CD4-positive, alpha-beta T cell treated with Interleukin-15 for 4 hours (primary cell): ENCODE data around the gene CFAP46.
"Not testable (repeated sequence)": the region's sequence is repeated elsewhere in the genome, so short reads cannot be mapped to it uniquely, and the experiment has no call there.

Source experiments
- DNase-seq: peaks from one replicate; pipeline ENCODE4 v3.0.0-alpha.2; 2020; ENCODE audit warnings: low spot score

CFAP46 gene

DNA sequence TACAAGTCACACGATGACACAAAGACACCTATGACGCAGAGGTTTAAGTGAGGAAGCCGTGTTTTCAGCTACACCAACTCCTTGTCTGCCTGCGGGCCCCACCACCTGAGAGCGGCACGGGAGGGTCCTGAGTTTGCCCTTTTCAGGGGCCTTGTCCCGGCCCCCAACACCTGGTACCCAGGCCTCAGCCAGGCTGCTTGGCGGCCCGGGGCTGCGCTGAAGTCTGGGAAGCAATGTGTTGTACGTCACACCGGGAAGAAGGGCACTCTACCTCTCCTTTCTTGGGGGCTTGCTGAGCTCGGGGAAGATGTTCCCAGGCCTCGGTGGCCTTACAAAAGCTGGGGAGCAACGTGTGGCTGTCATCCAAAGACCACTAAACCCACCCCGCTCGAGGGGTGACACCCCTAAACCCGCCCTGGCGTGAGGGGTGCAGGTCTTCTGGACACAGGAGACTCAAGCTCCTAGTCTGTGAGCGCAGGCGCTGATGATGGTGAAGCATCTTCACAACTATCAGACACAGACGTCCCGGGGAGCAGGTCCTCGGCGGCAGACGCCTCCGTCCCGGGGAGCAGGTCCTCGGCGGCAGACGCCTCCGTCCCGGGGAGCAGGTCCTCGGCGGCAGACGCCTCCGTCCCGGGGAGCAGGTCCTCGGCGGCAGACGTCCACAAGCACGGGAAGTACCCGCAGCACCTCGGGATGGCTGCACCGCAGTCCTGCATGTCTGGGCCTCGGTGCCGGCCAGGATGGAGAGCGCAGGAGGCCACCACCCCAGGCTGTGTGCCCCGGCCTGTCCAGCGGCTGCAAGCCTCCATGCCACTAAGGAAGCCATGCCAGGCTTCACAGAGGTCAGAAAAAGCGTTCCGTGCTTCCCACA lies 15.4 kb downstream of the CFAP46 start:
- no peak for DNase-seq

DNA sequence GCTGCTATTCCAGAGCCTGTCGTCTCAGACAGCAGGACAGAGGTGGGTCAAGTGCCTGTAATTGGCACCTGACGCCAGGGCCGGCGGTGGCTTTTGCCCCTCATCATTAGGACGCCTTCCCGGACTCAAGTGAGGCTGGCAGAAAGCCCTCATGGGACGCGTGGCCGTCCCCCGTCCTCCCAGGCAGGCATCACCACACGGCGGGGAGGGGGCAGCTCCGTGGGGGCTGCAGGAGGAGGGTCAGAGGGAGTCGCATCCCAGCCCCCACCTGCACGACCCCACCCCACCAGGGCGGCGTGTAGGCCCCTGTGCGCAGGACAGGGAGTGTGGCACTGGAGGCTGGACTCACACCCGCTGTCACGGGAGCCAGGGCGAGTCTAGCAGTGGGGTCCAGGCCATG lies 16.3 kb downstream of the CFAP46 start:
- no peak for DNase-seq

DNA sequence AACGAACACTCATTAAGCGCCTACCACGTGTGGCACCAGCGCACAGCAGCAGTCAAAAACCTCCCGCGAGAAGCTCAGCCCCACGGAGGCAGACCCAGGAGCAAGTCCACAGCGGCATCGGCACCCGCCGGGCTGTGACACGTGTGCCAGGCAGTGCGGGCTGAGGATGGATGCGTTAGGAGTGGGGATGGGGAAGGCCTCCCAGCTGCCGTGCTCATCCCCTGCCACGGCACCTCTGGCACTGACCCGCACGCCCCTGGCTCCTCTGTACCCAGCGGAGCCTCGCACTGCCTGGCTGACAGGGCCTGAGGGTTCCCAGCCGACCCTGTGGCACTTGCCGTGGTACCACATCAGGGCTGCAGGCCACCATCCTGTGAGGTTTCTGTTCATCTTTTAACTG lies 16.8 kb downstream of the CFAP46 start:
- no peak for DNase-seq

- no peak for DNase-seq
Measured at GRCh38 chr10:132925071-132925561, 17.3 kb downstream of the CFAP46 start.

- DNase-seq = no peak
Measured at GRCh38 chr10:132924046-132924952, 18.1 kb downstream of the CFAP46 start.

DNA sequence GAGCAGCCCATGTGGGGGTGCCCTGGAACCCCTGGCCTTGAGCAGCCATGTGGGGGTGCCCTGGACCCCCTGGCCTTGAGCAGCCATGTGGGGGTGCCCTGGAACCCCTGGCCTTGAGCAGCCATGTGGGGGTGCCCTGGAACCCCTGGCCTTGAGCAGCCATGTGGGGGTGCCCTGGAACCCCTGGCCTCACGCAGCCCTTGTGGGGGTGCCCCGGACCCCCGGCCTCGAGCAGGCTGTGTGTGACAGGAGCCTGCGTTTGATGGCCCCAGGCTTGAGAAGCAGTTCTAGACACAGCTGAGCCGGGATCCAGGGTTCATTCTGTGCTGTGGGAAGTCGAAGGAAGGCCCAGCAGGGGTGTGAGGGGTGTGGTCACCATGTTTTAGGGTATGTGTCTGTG lies 19.0 kb downstream of the CFAP46 start:
- DNase-seq = not testable (repeated sequence)

DNA sequence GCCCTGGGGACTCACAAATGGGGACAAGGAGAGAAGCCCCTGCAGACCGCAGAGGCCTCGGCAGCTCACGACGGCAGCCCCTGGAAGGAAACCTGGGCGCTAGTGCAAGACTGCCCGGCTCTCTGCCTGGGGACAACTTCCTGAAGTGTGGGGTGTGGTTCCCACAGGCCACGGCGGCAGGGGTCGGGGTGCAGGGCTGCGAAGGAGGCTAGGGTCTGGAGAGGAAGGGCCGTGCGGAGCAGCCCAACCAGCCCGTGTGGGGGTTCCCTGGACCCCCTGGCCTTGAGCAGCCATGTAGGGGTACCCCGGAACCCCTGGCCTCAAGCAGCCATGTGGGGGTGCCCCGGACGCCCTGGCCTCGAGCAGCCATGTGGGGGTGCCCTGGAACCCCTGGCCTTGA lies 19.5 kb downstream of the CFAP46 start:
- no peak for DNase-seq

DNA sequence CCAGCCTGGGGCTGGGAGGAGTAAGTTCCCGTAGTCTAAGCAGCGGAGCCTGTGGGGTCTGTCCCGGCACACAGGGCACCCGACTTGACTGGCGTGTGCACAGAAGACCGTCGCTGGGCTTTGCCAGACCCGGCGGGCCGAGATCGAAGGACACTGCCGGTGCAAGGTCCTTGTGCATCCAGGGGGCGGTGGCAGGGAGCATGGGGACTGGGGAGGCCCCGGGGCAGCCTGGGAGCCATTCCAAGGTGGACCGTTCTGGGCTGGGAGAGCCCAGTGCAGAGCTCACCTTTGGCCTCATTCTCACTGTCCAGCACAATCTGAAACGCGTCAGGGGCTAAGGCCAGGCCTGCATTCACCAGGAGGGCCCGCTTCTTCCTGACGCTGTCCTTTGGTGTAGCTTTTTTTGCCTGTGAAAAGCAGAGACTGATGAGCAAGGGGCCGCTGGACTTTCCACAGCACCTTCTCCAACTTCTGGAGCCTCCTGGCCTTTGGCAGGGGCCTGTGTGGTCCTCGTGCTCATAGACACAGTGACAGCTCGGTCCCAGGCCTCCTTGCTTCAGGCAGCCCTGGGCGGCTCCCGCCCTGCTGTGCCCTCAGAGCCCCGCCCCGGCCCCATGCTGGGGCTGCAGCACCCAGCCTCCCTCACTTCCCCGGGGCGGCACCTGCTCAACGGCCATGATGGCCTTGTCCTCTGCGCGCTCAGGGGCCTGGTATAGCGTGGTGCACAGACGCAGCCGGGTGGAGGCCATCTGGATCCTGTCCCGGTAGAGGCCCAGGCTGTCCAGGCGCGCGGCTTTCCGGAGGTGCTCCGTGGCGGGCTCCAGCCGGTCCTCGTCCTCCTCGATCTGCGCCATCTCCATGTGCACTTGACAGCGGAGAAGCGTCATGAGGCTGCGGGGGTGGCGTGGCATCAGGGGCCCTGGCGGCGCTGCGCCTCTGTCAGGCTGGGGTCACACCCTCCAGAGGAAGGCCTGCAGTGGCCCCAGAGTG lies 20.3 kb downstream of the CFAP46 start:
- DNase-seq = no peak

GRCh38 chr10:132921086-132921485 lies 21.3 kb downstream of the CFAP46 start:
- no peak for DNase-seq

DNA sequence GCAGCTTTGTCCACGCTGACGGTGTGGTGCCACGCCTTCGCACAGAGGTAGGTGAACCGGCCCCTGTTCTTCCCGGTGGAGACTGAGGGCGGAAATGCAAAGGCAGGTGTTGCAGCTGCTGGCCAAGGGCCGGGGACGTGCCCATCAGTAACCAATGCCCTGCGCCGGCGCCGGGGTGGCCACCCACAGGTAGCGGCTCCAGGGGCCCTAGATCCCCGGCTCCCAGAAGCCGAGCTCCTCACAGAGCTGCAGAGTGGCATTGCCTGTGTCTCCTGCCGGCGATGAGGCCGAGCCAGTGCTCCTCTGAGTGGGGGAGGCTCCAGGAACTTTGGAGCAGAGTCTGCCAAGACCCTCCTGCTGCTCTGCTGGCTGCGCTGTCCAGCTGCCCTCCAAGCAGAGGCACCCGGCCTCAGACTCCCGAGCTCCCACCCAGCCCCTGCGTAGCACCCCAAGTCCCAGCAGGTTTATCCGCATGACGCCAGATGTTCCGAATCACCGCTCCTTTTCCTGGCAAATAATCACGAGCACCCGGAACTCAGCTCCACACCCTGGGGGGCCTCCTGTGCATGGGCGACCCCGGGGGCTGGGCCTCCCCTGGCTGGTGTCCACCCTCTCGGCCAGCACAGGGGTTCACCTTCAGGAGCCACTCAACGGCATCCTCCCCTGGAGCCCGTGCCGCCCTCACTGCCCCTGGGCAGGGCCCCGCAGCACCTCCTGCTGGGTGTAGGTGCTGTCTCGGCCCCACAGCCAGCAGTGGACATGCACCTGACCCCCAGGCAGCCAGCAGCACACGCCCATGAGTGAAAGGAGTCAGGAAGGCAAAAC lies 22.1 kb downstream of the CFAP46 start:
- no peak for DNase-seq

- no peak for DNase-seq
Measured at GRCh38 chr10:132919374-132920100, 22.8 kb downstream of the CFAP46 start.

DNA sequence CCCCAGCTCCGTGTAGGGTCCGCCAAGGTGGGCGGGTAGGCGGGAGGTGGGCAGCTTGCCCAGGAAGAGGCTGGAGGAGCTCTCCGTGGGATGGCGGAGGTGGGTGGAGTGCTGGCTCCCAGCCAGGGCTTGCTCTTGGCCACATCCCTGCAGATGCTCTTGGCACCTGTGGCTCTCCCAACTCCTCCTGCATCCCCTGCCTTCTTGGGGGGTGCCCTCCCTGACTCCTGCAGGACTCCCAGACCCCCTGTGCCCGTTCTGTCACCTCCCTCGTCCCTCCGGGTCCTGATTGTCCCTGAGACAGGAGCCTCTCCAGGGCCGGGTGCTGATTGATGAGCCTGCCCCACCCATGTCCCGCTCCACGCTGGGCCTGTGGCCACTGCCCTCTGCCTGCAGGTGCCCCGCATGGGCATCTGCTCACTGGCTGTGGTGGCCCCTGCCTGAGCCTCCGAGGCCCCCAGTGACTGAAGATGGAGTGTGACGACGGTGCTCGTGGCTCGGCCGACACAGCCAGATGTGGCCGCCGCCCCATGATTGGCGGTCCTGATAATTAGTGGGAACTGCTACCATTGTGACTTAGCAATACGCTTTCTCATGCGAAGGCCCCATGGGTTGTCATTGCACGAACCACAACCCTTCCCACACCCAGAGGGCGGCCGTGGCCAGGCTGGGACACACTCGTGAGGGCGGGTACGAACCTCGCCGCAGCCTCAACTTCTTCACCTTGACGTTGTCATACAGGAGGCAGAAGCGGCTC lies 23.6 kb downstream of the CFAP46 start:
- DNase-seq = no peak

GRCh38 chr10:132918264-132918616 lies 24.1 kb downstream of the CFAP46 start:
- DNase-seq = no peak

- DNase-seq = no peak
Measured at GRCh38 chr10:132916956-132917666, 25.3 kb downstream of the CFAP46 start.

DNA sequence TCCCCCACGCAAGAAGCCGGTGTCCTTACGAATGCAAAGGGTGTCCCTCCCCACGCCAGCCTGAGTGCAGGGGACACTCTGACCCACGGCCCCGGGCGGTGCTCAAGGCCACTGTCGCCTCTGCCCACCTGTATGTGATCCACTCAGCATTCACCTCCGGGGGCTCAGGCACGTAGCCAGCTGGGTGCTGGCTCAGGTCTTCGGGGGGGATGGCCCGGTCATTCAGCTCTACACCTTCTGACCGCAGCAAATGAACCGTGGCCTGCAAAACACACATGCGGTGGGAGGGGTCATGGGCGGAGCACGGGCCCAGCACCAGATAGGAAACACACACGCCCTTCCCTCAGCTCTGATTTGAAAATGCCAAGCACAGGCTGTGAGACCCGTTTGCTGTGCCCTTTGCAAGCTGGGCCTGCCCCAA lies 25.9 kb downstream of the CFAP46 start:
- no peak for DNase-seq

DNA sequence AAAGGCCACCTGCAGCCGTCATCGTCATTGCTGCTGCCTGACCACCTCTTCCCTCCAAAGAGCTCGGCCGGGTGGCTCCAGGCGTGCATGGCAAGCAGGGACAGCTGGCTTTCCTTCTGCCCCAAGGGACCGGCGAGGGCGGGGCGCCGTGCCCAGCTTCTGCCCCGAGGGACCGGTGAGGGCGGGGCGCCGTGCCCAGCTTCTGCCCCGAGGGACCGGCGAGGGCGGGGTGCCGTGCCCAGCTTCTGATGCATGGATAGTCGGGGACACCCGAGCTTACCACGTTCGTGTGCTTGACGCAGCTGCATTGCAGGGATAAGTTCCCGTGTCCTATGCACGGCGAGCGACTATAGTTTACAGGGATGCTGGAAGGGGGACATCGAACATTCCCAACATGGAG lies 27.0 kb downstream of the CFAP46 start:
- DNase-seq = no peak

- no peak for DNase-seq
Measured at GRCh38 chr10:132914732-132915131, 27.6 kb downstream of the CFAP46 start.

DNA sequence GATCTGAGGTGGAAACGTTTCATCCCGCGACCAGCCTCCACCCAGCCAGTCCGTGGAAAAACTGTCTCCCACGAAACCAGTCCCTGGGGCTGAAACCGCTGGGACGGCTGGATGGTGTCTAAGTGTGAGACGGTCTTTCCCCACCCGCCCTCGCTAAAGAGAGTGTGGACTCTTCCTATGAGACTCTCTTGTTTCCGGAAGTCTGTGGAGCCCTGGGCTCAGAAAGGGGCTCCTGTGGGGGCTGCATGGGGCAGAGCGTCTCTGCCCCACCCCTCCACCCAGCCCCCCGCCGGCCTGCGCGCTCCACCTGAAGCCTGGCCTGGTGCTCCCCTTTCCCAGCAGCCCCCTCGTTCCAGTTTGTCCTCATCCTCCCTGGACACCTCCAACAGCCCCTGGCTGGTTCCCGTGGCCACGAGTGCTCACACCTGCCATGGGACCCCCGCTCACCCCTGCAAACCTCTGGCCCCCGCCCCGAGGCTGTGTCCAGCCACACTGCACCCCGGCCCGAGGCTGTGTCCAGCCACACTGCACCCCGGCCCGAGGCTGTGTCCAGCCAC lies 28.7 kb downstream of the CFAP46 start:
- DNase-seq = no peak
